ENCODE data around the gene BBS4.

The BBS4 gene

GRCh38 chr15:72766780-72767179 lies 80.8 kb downstream of the BBS4 start:
- DNase-seq, result no peak

DNA sequence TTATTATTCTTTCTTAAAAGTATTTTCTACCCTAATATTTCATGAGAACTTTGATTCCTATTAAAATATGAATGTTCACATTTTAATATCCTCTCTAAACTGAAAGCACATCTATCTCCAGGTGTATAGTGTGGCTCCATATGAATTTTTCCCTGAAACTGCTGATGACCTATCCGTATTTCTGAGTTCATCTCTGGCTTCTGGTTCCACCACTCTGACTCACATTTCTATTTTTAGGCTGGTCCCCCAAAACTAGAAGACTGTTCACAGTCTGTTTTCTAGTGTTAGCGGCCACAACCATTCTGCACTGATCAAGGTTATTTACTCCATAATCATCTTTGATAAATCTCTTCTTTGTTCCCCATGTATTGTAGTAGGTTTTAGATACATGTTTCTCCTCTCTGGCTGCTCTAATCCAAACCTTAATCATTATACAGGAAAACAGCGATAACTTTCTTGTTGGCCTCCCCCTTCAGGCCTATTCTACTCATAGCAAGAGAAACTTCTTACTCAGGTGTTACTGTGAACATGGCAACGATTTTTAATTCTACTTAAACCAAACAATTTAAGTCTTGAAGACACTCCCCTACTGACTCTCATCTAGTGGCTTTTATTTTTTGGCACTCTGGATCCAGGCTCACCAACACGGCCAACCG lies 84.8 kb downstream of the BBS4 start:
- DNase-seq, result no peak

GRCh38 chr15:72771329-72771725 lies 85.3 kb downstream of the BBS4 start:
- DNase-seq, result no peak

DNA sequence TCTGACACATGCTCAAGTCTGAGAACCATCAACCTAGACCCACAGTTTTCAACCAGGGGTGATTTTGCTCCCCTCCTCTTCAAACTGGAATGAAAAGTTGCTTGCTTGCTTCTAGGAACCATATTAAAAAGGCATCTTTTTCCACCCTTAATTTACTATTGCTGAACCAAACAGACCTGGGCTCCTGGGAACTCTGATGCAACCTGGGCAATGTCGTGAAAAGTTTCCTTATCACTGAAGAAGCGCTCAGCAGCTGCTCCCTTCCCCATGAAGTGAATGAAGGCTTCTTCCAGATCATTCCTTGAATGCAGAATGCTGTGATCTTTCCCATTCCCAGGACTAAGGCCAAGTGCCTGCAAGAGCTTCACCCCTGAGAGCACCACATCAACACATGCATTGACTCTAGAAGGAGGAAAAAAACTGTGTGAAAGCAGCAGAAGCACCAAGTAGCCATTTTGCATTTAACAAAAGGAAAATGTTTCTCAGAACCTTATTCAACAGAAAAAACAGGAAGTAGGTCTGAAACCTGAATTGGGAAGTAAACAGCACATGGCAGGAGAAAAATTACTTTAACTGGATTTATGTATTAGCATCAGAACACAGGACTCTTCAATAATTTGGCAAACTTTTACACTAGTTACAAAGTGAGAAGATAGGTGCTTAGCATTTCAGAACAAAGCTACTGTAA lies 88.8 kb downstream of the BBS4 start:
- DNase-seq, result no peak

DNA sequence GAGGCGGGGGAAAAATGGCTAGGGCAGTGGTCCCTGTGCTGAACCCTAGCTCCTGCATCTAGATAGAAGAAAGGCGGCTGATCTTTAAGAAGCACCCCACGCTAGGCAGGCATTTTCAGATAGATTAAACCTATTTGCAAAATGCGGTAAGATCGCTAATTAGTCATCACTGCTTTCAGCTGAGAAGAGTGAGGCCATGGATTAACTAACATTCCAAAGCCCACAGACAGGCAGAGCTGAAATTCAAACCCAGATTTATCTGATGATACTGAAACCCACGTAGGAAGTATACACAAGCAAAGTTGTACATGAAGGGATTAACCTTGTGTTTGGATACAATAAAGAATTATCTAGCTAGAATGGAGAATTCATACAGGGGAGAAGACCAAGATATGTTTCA lies 92.8 kb downstream of the BBS4 start:
- no peak for DNase-seq

DNA sequence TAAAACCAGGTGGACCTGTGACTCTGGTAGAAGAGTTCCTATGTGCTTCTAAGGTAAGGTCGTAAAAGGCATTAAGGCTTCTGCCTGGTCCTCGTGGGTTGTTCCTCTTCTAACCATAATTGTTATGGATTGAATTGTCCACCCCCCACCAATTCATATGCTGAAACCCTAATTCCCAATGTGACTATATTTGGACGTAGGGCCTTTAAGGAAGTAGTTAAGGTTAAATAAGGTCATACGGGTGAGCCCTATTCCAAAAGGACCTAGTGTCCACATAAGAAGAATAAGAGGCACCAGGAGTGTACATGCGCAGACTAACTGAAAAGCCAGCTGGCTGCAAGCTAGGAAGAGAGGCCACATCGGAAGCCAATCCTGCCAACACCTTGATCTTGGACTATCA lies 95.6 kb downstream of the BBS4 start:
- no peak for DNase-seq

GRCh38 chr15:72782274-72783003 lies 96.4 kb downstream of the BBS4 start:
- no peak for DNase-seq

GRCh38 chr15:72783004-72783639 lies 97.1 kb downstream of the BBS4 start:
- peak; percentile 34 for DNase-seq

GRCh38 chr15:72783640-72784455 lies 97.8 kb downstream of the BBS4 start, which contains the start of gene ADPGK:
TSS of gene ADPGK (minus strand) at chr15:72783758. CDS start at chr15:72783691, 67 bp downstream.
- peak; percentile 89 for DNase-seq

- DNase-seq, result no peak
Observed at GRCh38 chr15:72784456-72784876, 98.5 kb downstream of the BBS4 start.

DNA sequence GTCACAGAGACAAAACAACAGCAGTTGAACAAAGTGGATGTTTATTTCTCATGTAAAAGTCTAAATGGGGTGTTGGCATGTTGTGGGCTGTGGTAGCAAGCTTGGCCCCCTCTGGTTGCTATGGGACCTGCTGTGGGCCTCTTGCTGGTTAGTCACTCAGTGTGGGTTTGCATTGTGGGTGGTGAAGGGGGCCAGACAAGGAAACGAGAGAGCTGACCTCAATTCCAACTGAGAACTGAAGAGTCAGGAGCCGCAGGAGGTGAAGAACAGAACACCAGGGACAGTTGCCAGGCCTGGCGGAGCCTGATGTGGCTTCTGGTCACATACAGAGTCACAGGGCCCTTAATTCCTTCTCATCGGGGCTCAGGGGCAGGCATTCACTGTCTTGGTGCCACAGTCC lies 99.4 kb downstream of the BBS4 start:
- no peak for DNase-seq

- no peak for DNase-seq
Observed at GRCh38 chr15:72785841-72786240, 99.8 kb downstream of the BBS4 start.

DNA sequence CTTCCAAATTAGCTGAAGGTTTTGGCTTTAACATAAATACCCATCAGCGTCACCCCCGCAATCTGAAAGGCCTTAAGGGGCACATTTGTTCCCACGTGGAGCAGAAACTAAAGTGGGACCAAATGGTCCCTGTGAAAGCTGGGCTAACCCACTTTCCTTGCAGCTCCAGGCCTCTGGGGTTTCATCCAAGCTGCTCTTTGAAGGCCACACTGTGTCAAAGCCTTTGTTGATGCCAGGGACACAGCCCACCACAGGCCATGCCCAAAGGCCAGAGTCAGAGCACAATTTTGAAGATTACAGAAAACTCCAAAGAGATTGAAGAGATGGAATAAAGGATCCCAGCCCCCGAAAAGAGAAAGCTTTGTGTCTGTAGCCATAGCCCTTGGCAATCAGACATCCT lies 100.2 kb downstream of the BBS4 start:
- no peak for DNase-seq

- DNase-seq, result no peak
Observed at GRCh38 chr15:72786676-72787345, 100.8 kb downstream of the BBS4 start.

- no peak for DNase-seq
Observed at GRCh38 chr15:72787526-72787925, 101.5 kb downstream of the BBS4 start.
